HEK293 (cell line): ENCODE measurements around the gene CIROP.

Source experiments
- GLIS1 ChIP-seq: fragments of 450-650 bp; formaldehyde crosslinking; IDR thresholded peaks from 2 replicates; pipeline ENCODE4 v1.5.1; 2016; ENCODE audit warnings: missing biosample characterization, missing genetic modification characterization
- KLF16 ChIP-seq: fragments of 450-650 bp; formaldehyde crosslinking; IDR thresholded peaks from 2 replicates; pipeline ENCODE4 v1.5.1; 2017; ENCODE audit warnings: missing biosample characterization, missing genetic modification characterization
- PRDM10 ChIP-seq: fragments of 450-650 bp; formaldehyde crosslinking; IDR thresholded peaks from 2 replicates; pipeline ENCODE4 v1.5.1; 2016; ENCODE audit warnings: missing biosample characterization, missing genetic modification characterization
- SETDB1 ChIP-seq: IDR thresholded peaks from one replicate; pipeline ENCODE4 v1.6.1; 2017; ENCODE audit warnings: mild to moderate bottlenecking, low read length, moderate library complexity, mixed read lengths; ENCODE audit not compliant: insufficient read length
- ZBTB21 ChIP-seq: fragments of 450-650 bp; formaldehyde crosslinking; IDR thresholded peaks from 2 replicates; pipeline ENCODE4 v1.5.1; 2017; ENCODE audit warnings: missing biosample characterization, missing genetic modification characterization
- ZBTB48 ChIP-seq: fragments of 450-650 bp; formaldehyde crosslinking; IDR thresholded peaks from 2 replicates; pipeline ENCODE4 v1.5.1; 2016; ENCODE audit warnings: missing biosample characterization, missing genetic modification characterization
- ZNF114 ChIP-seq: fragments of 450-650 bp; formaldehyde crosslinking; IDR thresholded peaks from 2 replicates; pipeline ENCODE4 v1.5.0; 2017; ENCODE audit warnings: missing biosample characterization, missing genetic modification characterization
- ZNF121 ChIP-seq: fragments of 450-650 bp; formaldehyde crosslinking; IDR thresholded peaks from 2 replicates; pipeline ENCODE4 v1.5.1; 2016; ENCODE audit warnings: missing biosample characterization, missing genetic modification characterization
- ZNF174 ChIP-seq: fragments of 450-650 bp; formaldehyde crosslinking; IDR thresholded peaks from 2 replicates; pipeline ENCODE4 v1.5.0; 2017; ENCODE audit warnings: missing biosample characterization, mild to moderate bottlenecking, missing genetic modification characterization
- ZNF335 ChIP-seq: fragments of 450-650 bp; formaldehyde crosslinking; conservative IDR thresholded peaks from 2 replicates; pipeline ENCODE4 v1.5.1; 2016; ENCODE audit warnings: missing biosample characterization, missing genetic modification characterization
- ZNF426 ChIP-seq: fragments of 450-650 bp; formaldehyde crosslinking; IDR thresholded peaks from 2 replicates; pipeline ENCODE4 v1.5.1; 2017; ENCODE audit warnings: missing biosample characterization, missing genetic modification characterization, mild to moderate bottlenecking, inconsistent platforms, moderate library complexity
- ZNF433 ChIP-seq: fragments of 450-650 bp; formaldehyde crosslinking; IDR thresholded peaks from 2 replicates; pipeline ENCODE4 v1.5.1; 2016; ENCODE audit warnings: missing biosample characterization, missing genetic modification characterization, low read depth
- ZNF473 ChIP-seq: fragments of 450-650 bp; formaldehyde crosslinking; IDR thresholded peaks from 2 replicates; pipeline ENCODE4 v1.5.1; 2017; ENCODE audit warnings: missing biosample characterization, missing genetic modification characterization
- ZNF610 ChIP-seq: fragments of 450-650 bp; formaldehyde crosslinking; IDR thresholded peaks from 2 replicates; pipeline ENCODE4 v1.5.1; 2016; ENCODE audit warnings: missing biosample characterization, missing genetic modification characterization, borderline replicate concordance
- ZNF621 ChIP-seq: fragments of 450-650 bp; formaldehyde crosslinking; IDR thresholded peaks from 2 replicates; pipeline ENCODE4 v1.5.1; 2017; ENCODE audit warnings: missing biosample characterization, missing genetic modification characterization
- ZNF660 ChIP-seq: fragments of 450-650 bp; IDR thresholded peaks from 2 replicates; pipeline ENCODE4 v1.5.1; 2018; ENCODE audit warnings: missing biosample characterization, mild to moderate bottlenecking, missing genetic modification characterization
- ZNF692 ChIP-seq: fragments of 450-650 bp; formaldehyde crosslinking; IDR thresholded peaks from 2 replicates; pipeline ENCODE4 v1.5.1; 2016; ENCODE audit warnings: missing biosample characterization, missing genetic modification characterization
- ZSCAN16 ChIP-seq: fragments of 450-650 bp; formaldehyde crosslinking; IDR thresholded peaks from 2 replicates; pipeline ENCODE4 v1.5.1; 2016; ENCODE audit warnings: missing biosample characterization, missing genetic modification characterization
- TF ChIP-seq, protein P1 (sequence below): fragments of 450-650 bp; IDR thresholded peaks from 2 replicates; pipeline ENCODE4 v1.5.1; 2018; ENCODE audit warnings: missing biosample characterization, missing genetic modification characterization
- TF ChIP-seq, protein P2 (sequence below): fragments of 450-650 bp; formaldehyde crosslinking; IDR thresholded peaks from 2 replicates; pipeline ENCODE4 v1.5.1; 2016; ENCODE audit warnings: missing biosample characterization, missing genetic modification characterization
- TF ChIP-seq, protein P3 (sequence below): fragments of 450-650 bp; formaldehyde crosslinking; IDR thresholded peaks from 2 replicates; pipeline ENCODE4 v1.5.1; 2016; ENCODE audit warnings: missing biosample characterization, missing genetic modification characterization
- TF ChIP-seq, protein P4 (sequence below): fragments of 450-650 bp; formaldehyde crosslinking; IDR thresholded peaks from 2 replicates; pipeline ENCODE4 v1.5.1; 2016; ENCODE audit warnings: missing biosample characterization, missing genetic modification characterization, borderline replicate concordance

Gene CIROP

GRCh38 chr14:23070262-23071129, 34.3 kb downstream of the CIROP start (continued):
- TF ChIP-seq KLF16 (no peak; the same call in 1 of the 2 replicates), GLIS1 (tag by site-specific recombination) (peak; percentile 64), ZNF621 (tag by site-specific recombination) (no peak), SETDB1 (no peak), ZBTB48 (no peak), ZNF121 (tag by site-specific recombination) (no peak), ZNF174 (no peak), ZNF660 (tag by site-specific recombination) (no peak), ZSCAN16 (tag by site-specific recombination) (no peak), ZNF692 (0 out of 2 replicates have a peak, but pooled peaks have one; percentile 28), ZNF473 (tag by site-specific recombination) (no peak), ZNF433 (tag by site-specific recombination) (no peak), ZNF610 (tag by site-specific recombination) (no peak), ZNF335 (0 out of 2 replicates have a peak, but pooled peaks have one; percentile 26), PRDM10 (no peak), ZBTB21 (tag by site-specific recombination) (no peak), ZNF426 (tag by site-specific recombination) (no peak), ZNF114 (tag by site-specific recombination) (no peak)
- TF ChIP-seq, protein P1, sequence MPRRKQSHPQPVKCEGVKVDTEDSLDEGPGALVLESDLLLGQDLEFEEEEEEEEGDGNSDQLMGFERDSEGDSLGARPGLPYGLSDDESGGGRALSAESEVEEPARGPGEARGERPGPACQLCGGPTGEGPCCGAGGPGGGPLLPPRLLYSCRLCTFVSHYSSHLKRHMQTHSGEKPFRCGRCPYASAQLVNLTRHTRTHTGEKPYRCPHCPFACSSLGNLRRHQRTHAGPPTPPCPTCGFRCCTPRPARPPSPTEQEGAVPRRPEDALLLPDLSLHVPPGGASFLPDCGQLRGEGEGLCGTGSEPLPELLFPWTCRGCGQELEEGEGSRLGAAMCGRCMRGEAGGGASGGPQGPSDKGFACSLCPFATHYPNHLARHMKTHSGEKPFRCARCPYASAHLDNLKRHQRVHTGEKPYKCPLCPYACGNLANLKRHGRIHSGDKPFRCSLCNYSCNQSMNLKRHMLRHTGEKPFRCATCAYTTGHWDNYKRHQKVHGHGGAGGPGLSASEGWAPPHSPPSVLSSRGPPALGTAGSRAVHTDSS, result no peak
- TF ChIP-seq, protein P2, sequence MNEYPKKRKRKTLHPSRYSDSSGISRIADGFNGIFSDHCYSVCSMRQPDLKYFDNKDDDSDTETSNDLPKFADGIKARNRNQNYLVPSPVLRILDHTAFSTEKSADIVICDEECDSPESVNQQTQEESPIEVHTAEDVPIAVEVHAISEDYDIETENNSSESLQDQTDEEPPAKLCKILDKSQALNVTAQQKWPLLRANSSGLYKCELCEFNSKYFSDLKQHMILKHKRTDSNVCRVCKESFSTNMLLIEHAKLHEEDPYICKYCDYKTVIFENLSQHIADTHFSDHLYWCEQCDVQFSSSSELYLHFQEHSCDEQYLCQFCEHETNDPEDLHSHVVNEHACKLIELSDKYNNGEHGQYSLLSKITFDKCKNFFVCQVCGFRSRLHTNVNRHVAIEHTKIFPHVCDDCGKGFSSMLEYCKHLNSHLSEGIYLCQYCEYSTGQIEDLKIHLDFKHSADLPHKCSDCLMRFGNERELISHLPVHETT, result no peak
- TF ChIP-seq, protein P3, sequence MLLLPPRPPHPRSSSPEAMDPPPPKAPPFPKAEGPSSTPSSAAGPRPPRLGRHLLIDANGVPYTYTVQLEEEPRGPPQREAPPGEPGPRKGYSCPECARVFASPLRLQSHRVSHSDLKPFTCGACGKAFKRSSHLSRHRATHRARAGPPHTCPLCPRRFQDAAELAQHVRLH (tag by site-specific recombination), result no peak
- TF ChIP-seq, protein P4, sequence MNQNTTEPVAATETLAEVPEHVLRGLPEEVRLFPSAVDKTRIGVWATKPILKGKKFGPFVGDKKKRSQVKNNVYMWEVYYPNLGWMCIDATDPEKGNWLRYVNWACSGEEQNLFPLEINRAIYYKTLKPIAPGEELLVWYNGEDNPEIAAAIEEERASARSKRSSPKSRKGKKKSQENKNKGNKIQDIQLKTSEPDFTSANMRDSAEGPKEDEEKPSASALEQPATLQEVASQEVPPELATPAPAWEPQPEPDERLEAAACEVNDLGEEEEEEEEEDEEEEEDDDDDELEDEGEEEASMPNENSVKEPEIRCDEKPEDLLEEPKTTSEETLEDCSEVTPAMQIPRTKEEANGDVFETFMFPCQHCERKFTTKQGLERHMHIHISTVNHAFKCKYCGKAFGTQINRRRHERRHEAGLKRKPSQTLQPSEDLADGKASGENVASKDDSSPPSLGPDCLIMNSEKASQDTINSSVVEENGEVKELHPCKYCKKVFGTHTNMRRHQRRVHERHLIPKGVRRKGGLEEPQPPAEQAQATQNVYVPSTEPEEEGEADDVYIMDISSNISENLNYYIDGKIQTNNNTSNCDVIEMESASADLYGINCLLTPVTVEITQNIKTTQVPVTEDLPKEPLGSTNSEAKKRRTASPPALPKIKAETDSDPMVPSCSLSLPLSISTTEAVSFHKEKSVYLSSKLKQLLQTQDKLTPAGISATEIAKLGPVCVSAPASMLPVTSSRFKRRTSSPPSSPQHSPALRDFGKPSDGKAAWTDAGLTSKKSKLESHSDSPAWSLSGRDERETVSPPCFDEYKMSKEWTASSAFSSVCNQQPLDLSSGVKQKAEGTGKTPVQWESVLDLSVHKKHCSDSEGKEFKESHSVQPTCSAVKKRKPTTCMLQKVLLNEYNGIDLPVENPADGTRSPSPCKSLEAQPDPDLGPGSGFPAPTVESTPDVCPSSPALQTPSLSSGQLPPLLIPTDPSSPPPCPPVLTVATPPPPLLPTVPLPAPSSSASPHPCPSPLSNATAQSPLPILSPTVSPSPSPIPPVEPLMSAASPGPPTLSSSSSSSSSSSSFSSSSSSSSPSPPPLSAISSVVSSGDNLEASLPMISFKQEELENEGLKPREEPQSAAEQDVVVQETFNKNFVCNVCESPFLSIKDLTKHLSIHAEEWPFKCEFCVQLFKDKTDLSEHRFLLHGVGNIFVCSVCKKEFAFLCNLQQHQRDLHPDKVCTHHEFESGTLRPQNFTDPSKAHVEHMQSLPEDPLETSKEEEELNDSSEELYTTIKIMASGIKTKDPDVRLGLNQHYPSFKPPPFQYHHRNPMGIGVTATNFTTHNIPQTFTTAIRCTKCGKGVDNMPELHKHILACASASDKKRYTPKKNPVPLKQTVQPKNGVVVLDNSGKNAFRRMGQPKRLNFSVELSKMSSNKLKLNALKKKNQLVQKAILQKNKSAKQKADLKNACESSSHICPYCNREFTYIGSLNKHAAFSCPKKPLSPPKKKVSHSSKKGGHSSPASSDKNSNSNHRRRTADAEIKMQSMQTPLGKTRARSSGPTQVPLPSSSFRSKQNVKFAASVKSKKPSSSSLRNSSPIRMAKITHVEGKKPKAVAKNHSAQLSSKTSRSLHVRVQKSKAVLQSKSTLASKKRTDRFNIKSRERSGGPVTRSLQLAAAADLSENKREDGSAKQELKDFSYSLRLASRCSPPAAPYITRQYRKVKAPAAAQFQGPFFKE (tag by site-specific recombination), result no peak
